DMS53 (cell line): ENCODE results near the gene ELMO3.

Source experiments
- DNase-seq: peaks from one replicate; lab custom pipeline; 2025; lab: John Stamatoyannopoulos, UW

ELMO3 gene

GRCh38 chr16:67182288-67182687 lies 16.6 kb upstream of the ELMO3 start:
- DNase-seq: no peak

- no peak for DNase-seq
These were observed 15.7 kb upstream of the ELMO3 start for GRCh38 chr16:67183284-67183626.

GRCh38 chr16:67183627-67184452 lies 15.1 kb upstream of the ELMO3 start, which contains the start of gene MATCAP1:
TSS of gene MATCAP1 (minus strand) at chr16:67183963. CDS start at chr16:67180610, 3,353 bp downstream.
- peak; percentile 97 for DNase-seq

GRCh38 chr16:67184453-67184994 lies 14.4 kb upstream of the ELMO3 start:
- DNase-seq: peak; percentile 84

- DNase-seq: peak; percentile 91
These were observed 13.8 kb upstream of the ELMO3 start for GRCh38 chr16:67184995-67185650.

- DNase-seq: no peak
These were observed 13.2 kb upstream of the ELMO3 start for GRCh38 chr16:67185651-67186134.

- no peak for DNase-seq
These were observed 12.4 kb upstream of the ELMO3 start for GRCh38 chr16:67186550-67186950.

GRCh38 chr16:67187175-67187890 lies 11.6 kb upstream of the ELMO3 start:
- no peak for DNase-seq

- no peak for DNase-seq
These were observed 10.6 kb upstream of the ELMO3 start for GRCh38 chr16:67188323-67188722.

GRCh38 chr16:67188798-67189197 lies 10.1 kb upstream of the ELMO3 start:
- DNase-seq: no peak

- DNase-seq: no peak
These were observed 8.9 kb upstream of the ELMO3 start, which contains the start of gene EXOC3L1 for GRCh38 chr16:67190041-67190440. TSS of gene EXOC3L1 (minus strand) at chr16:67190136. CDS start at chr16:67189676, 460 bp downstream.

GRCh38 chr16:67190448-67191399 lies 8.2 kb upstream of the ELMO3 start:
- peak; percentile 70 for DNase-seq

GRCh38 chr16:67191411-67191994 lies 7.4 kb upstream of the ELMO3 start:
- DNase-seq: no peak

- peak; percentile 96 for DNase-seq
These were observed 6.8 kb upstream of the ELMO3 start, which contains the start of gene E2F4 for GRCh38 chr16:67191995-67192681. TSS of gene E2F4 (plus strand) at chr16:67192155. CDS start at chr16:67192228, 73 bp downstream.

GRCh38 chr16:67192781-67193361 lies 6.1 kb upstream of the ELMO3 start:
- no peak for DNase-seq

- DNase-seq: no peak
These were observed 5.4 kb upstream of the ELMO3 start for GRCh38 chr16:67193536-67193935.

GRCh38 chr16:67194260-67194659 lies 4.7 kb upstream of the ELMO3 start:
- DNase-seq: no peak

GRCh38 chr16:67195676-67196075 lies 3.3 kb upstream of the ELMO3 start:
- DNase-seq: no peak

GRCh38 chr16:67196881-67197280 lies 2.0 kb upstream of the ELMO3 start:
- DNase-seq: no peak

GRCh38 chr16:67197704-67198103 lies 1.2 kb upstream of the ELMO3 start:
- no peak for DNase-seq
